RCC 7860 (cell line): ENCODE results near the gene REG4.
"Not testable (repeated sequence)": the region's sequence is repeated elsewhere in the genome, so short reads cannot be mapped to it uniquely, and the experiment has no call there.

Experiments
- DNase-seq: peaks from one replicate; pipeline ENCODE4 v3.0.0-alpha.2; 2015; ENCODE audit warnings: low spot score
- FAIRE-seq: peaks from 2 replicates; lab custom pipeline; 2012; peaks lifted over from hg19 to GRCh38; lab: Jason Lieb, UNC

Gene REG4

GRCh38 chr1:119808972-119809550 lies 2.2 kb downstream of the REG4 start:
- FAIRE-seq (peak; percentile 53), DNase-seq (peak; percentile 52)

- no peak for DNase-seq
These were observed 2.8 kb downstream of the REG4 start for GRCh38 chr1:119808491-119808890.

GRCh38 chr1:119806489-119806888 lies 4.8 kb downstream of the REG4 start:
- FAIRE-seq (no peak), DNase-seq (no peak)

More at GRCh38 chr1:119808491-119808890, 2.8 kb downstream of the REG4 start:
- FAIRE-seq: no peak

GRCh38 chr1:119805746-119806145 lies 5.5 kb downstream of the REG4 start:
- no peak for DNase-seq
- FAIRE-seq: no peak

- no peak for DNase-seq
- no peak for FAIRE-seq
These were observed 6.0 kb downstream of the REG4 start for GRCh38 chr1:119805247-119805646.

GRCh38 chr1:119799599-119800177 lies 11.6 kb downstream of the REG4 start:
- no peak for DNase-seq
- no peak for FAIRE-seq

GRCh38 chr1:119799003-119799402 lies 12.3 kb downstream of the REG4 start:
- DNase-seq (no peak), FAIRE-seq (no peak)

GRCh38 chr1:119797606-119798005 lies 13.7 kb downstream of the REG4 start:
- DNase-seq (no peak), FAIRE-seq (no peak)

- no peak for FAIRE-seq
These were observed 14.1 kb downstream of the REG4 start for GRCh38 chr1:119797162-119797561.

GRCh38 chr1:119795261-119796200 lies 15.7 kb downstream of the REG4 start:
- no peak for DNase-seq
- no peak for FAIRE-seq

More at GRCh38 chr1:119797162-119797561, 14.1 kb downstream of the REG4 start:
- no peak for DNase-seq

- DNase-seq (no peak), FAIRE-seq (no peak)
These were observed 16.4 kb downstream of the REG4 start for GRCh38 chr1:119794876-119795240.

GRCh38 chr1:119794230-119794875 lies 16.9 kb downstream of the REG4 start:
- FAIRE-seq: no peak

GRCh38 chr1:119791377-119791776 lies 19.9 kb downstream of the REG4 start:
- DNase-seq (no peak), FAIRE-seq (no peak)

More at GRCh38 chr1:119794230-119794875, 16.9 kb downstream of the REG4 start:
- no peak for DNase-seq

- no peak for DNase-seq
- no peak for FAIRE-seq
These were observed 20.6 kb downstream of the REG4 start for GRCh38 chr1:119790451-119791198.

- FAIRE-seq: no peak
- DNase-seq: no peak
These were observed 23.5 kb downstream of the REG4 start for GRCh38 chr1:119787776-119788175.

GRCh38 chr1:119786473-119787050 lies 24.7 kb downstream of the REG4 start:
- DNase-seq, FAIRE-seq: not testable (repeated sequence)

- DNase-seq, FAIRE-seq: not testable (repeated sequence)
These were observed 25.2 kb downstream of the REG4 start for GRCh38 chr1:119786046-119786445.

GRCh38 chr1:119784191-119784781 lies 27.0 kb downstream of the REG4 start:
- FAIRE-seq: no peak
- no peak for DNase-seq

- no peak for FAIRE-seq
These were observed 27.7 kb downstream of the REG4 start for GRCh38 chr1:119783354-119784185.

More at GRCh38 chr1:119783354-119784185, 27.7 kb downstream of the REG4 start:
- no peak for DNase-seq
